Astrocyte (in vitro differentiated cells and primary cell): Measurements from ENCODE around the gene SENP1.

Experiments used
- CTCF ChIP-seq: IDR thresholded peaks from 2 replicates; pipeline ENCODE4 v1.5.1; 2011; ENCODE audit warnings: low read depth, mild to moderate bottlenecking, inconsistent platforms, low read length, moderate library complexity; ENCODE audit not compliant: insufficient read depth
- EZH2 ChIP-seq: IDR thresholded peaks from 2 replicates; pipeline ENCODE4 v1.6.1; 2012; ENCODE audit warnings: mild to moderate bottlenecking, low read length, inconsistent platforms; ENCODE audit not compliant: insufficient read depth

GRCh38 chr12:48126953-48127630 is 21.2 kb upstream of the SENP1 start:
- no peak for TF ChIP-seq CTCF
- TF ChIP-seq EZH2, result no peak
